Effector memory CD4-positive, alpha-beta T cell (primary cell): Measurements from ENCODE around the gene CTNND2.

ENCODE experiments used
- DNase-seq, 3 donors: peaks; one replicate each; pipeline ENCODE4 v3.0.0-alpha.2; 2020
- H3K27ac ChIP-seq: 2 replicates; pipeline ENCODE4 v1.7.0; 2013; ENCODE audit warnings: mild to moderate bottlenecking, low read length, moderate library complexity; ENCODE audit not compliant: insufficient read depth, poor library complexity, severe bottlenecking
- H3K27me3 ChIP-seq: replicated peaks from 2 replicates; pipeline ENCODE4 v1.7.0; 2013; ENCODE audit warnings: mild to moderate bottlenecking, low read length; ENCODE audit not compliant: insufficient read depth, control insufficient read depth, poor library complexity, severe bottlenecking
- H3K36me3 ChIP-seq: 2 replicates; pipeline ENCODE4 v1.7.0; 2013; ENCODE audit warnings: mild to moderate bottlenecking, low read length, moderate library complexity; ENCODE audit not compliant: control insufficient read depth, insufficient read depth
- H3K4me1 ChIP-seq: 2 replicates; pipeline ENCODE4 v1.7.0; 2013; ENCODE audit warnings: low read length, mild to moderate bottlenecking; ENCODE audit not compliant: control insufficient read depth, insufficient read depth, poor library complexity, severe bottlenecking
- H3K4me3 ChIP-seq: 2 replicates; pipeline ENCODE4 v1.7.0; 2013; ENCODE audit warnings: low read length, low read depth, mild to moderate bottlenecking; ENCODE audit not compliant: insufficient read depth, poor library complexity, severe bottlenecking
- H3K9me3 ChIP-seq: 2 replicates; pipeline ENCODE4 v1.7.0; 2013; ENCODE audit warnings: mild to moderate bottlenecking, low read length, moderate library complexity; ENCODE audit not compliant: control insufficient read depth

CTNND2 gene

GRCh38 chr5:11045411-11045810 is 858.8 kb downstream of the CTNND2 start:
- Histone ChIP-seq H3K4me3 (no peak overlapping the region), H3K4me1 (no peaks in the 10 kb centered on the region), H3K27ac (no peak overlapping the region), H3K27me3 (no peaks in the 10 kb centered on the region), H3K36me3 (no peaks in the 10 kb centered on the region), H3K9me3 (no peaks in the 10 kb centered on the region)
- DNase-seq: no peak

GRCh38 chr5:11044581-11044980 is 859.7 kb downstream of the CTNND2 start:
- H3K27ac ChIP-seq: no peak overlapping the region
- H3K9me3 ChIP-seq: no peaks in the 10 kb centered on the region

GRCh38 chr5:11043881-11044280 is 860.4 kb downstream of the CTNND2 start:
- no peaks in the 10 kb centered on the region for H3K36me3 ChIP-seq

More at GRCh38 chr5:11044581-11044980, 859.7 kb downstream of the CTNND2 start:
- H3K4me1 ChIP-seq: no peaks in the 10 kb centered on the region
- no peaks in the 10 kb centered on the region for H3K36me3 ChIP-seq
- H3K27me3 ChIP-seq: no peaks in the 10 kb centered on the region
- no peak for DNase-seq
- no peak overlapping the region for H3K4me3 ChIP-seq

DNA sequence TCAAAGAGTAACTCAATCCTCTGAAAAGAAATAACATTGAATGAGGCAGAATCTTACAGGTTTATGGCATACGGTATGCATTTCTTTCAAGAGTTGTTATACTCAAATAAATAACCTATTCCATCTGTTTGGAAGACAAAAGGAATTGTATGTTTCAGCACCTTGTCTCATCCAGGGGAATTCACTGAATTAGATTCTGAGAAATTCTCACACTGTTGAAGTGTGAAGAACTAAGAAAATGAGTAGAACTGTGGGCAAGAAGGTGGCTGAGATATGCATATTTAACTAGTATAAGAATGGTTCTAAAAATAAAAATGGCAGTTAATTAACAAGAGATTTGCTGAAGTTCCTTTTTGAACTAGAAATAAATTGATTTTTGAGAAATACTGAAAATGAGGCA is 863.9 kb downstream of the CTNND2 start:
- DNase-seq: no peak
- Histone ChIP-seq H3K36me3 (no peaks in the 10 kb centered on the region), H3K9me3 (no peaks in the 10 kb centered on the region), H3K27me3 (no peaks in the 10 kb centered on the region), H3K4me3 (no peak overlapping the region), H3K4me1 (no peaks in the 10 kb centered on the region), H3K27ac (no peak overlapping the region)

More at GRCh38 chr5:11043881-11044280, 860.4 kb downstream of the CTNND2 start:
- Histone ChIP-seq H3K27me3 (no peaks in the 10 kb centered on the region), H3K4me1 (no peaks in the 10 kb centered on the region), H3K4me3 (no peak overlapping the region), H3K27ac (no peak overlapping the region), H3K9me3 (no peaks in the 10 kb centered on the region)
- DNase-seq: no peak

- no peaks in the 10 kb centered on the region for H3K27me3 ChIP-seq
- H3K27ac ChIP-seq: no peak overlapping the region
- DNase-seq: no peak
- no peaks in the 10 kb centered on the region for H3K9me3 ChIP-seq
- no peaks in the 10 kb centered on the region for H3K36me3 ChIP-seq
- H3K4me1 ChIP-seq: no peaks in the 10 kb centered on the region
- no peak overlapping the region for H3K4me3 ChIP-seq
Measured at GRCh38 chr5:11038772-11039171, 865.5 kb downstream of the CTNND2 start.

GRCh38 chr5:11037941-11038340 is 866.3 kb downstream of the CTNND2 start:
- H3K4me3 ChIP-seq: no peak overlapping the region
- H3K27ac ChIP-seq: no peak overlapping the region
- H3K9me3 ChIP-seq: no peaks in the 10 kb centered on the region
- H3K4me1 ChIP-seq: no peaks in the 10 kb centered on the region
- H3K27me3 ChIP-seq: no peaks in the 10 kb centered on the region
- DNase-seq: no peak
- no peaks in the 10 kb centered on the region for H3K36me3 ChIP-seq

DNA sequence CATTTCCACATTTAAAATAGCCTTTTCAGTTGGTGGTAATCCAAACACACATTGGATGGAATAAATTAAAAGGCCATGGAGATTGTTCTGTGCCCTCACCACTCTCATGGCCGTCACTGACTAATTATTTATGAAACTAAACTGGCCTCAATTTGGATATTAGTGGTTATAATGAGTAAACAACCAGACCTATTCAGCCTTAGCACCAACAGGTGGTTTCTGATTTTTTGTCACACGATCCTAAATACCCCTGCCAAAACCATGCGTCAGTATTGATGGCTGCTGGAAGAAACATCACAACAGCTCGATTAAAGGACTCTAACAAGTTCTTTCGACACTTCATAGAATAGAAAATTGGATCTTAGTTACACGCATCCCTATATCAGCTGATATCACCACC is 867.2 kb downstream of the CTNND2 start:
- Histone ChIP-seq H3K27me3 (no peaks in the 10 kb centered on the region), H3K27ac (no peak overlapping the region), H3K4me3 (no peak overlapping the region), H3K36me3 (no peaks in the 10 kb centered on the region), H3K9me3 (no peaks in the 10 kb centered on the region), H3K4me1 (no peaks in the 10 kb centered on the region)
- no peak for DNase-seq

- Histone ChIP-seq H3K27me3 (no peaks in the 10 kb centered on the region), H3K4me3 (no peak overlapping the region), H3K36me3 (no peaks in the 10 kb centered on the region), H3K27ac (no peak overlapping the region), H3K9me3 (no peaks in the 10 kb centered on the region), H3K4me1 (no peaks in the 10 kb centered on the region)
- no peak for DNase-seq
Measured at GRCh38 chr5:11030671-11031070, 873.6 kb downstream of the CTNND2 start.

DNA sequence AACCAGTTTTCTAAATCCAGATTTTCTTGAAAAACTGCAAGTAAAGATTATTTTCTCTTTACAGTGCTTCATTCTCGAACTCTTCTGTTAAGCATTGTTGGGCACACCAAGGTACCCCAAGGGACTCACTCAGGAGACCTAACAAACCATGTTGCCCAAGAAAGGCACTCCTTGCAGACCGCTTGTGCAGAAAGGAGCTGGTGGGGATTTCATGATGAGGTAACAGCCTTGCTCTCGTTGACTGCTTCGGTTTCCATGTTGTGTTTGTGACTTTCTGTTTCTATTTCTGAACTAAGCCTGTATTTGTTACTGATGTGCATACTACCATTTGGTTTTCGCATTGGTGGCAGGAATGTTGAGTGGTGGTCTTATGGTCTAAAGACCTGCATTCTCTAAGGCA is 876.6 kb downstream of the CTNND2 start:
- Histone ChIP-seq H3K27ac (no peak overlapping the region), H3K4me1 (no peaks in the 10 kb centered on the region), H3K4me3 (no peak overlapping the region), H3K27me3 (no peaks in the 10 kb centered on the region), H3K9me3 (no peaks in the 10 kb centered on the region), H3K36me3 (no peaks in the 10 kb centered on the region)
- no peak for DNase-seq

GRCh38 chr5:11026543-11026942 is 877.7 kb downstream of the CTNND2 start:
- H3K36me3 ChIP-seq: no peaks in the 10 kb centered on the region
- H3K9me3 ChIP-seq: no peaks in the 10 kb centered on the region
- H3K27me3 ChIP-seq: no peaks in the 10 kb centered on the region
- H3K27ac ChIP-seq: no peak overlapping the region
- no peak for DNase-seq
- H3K4me3 ChIP-seq: no peak overlapping the region
- H3K4me1 ChIP-seq: no peaks in the 10 kb centered on the region

DNA sequence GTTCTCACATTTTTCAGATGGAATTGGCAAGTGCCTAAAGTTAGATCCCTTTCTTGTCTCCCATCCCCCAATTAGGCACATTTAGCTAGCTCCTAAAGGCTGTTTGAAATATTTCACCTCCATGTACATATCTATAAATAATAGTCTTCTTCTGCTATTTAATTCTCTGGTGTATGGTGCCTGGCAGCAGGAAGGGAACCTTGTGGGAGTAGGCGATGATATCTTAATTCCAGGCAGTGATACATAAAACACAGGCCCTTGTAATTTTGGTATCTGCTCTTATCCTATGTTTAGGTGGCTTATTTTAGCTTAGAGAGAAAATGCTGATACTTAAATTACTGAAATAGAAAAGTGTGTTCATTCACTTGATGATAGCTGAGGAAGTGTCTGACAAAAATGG is 880.3 kb downstream of the CTNND2 start:
- Histone ChIP-seq H3K9me3 (no peaks in the 10 kb centered on the region), H3K4me3 (no peak overlapping the region), H3K36me3 (no peaks in the 10 kb centered on the region), H3K27ac (no peak overlapping the region), H3K27me3 (no peaks in the 10 kb centered on the region), H3K4me1 (no peaks in the 10 kb centered on the region)
- no peak for DNase-seq
